NCI-H69 (cell line): Measurements from ENCODE around the gene FBXL7.

Experiments
- DNase-seq: peaks from one replicate; lab custom pipeline; 2025; lab: John Stamatoyannopoulos, UW

The FBXL7 gene

DNA sequence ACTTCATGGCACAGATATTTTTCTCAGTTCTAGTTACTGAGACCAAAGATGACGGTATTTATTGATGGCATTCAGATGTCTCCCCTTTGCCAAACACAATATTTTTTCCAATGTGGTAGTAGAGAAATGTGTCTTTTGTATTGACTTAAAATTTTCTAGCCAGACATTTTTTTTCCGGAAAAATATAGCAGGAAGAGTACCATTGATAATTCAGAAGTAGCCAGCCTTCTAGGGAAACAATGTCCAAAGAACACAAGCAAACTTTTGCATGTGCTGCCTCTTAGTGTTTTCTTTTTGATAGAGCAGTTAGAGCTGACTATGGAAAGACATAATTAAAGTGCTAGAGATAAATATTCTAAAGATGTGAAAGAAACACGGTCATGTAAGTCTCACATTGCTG, 448.2 kb downstream of the FBXL7 start:
- DNase-seq = peak; percentile 14

DNA sequence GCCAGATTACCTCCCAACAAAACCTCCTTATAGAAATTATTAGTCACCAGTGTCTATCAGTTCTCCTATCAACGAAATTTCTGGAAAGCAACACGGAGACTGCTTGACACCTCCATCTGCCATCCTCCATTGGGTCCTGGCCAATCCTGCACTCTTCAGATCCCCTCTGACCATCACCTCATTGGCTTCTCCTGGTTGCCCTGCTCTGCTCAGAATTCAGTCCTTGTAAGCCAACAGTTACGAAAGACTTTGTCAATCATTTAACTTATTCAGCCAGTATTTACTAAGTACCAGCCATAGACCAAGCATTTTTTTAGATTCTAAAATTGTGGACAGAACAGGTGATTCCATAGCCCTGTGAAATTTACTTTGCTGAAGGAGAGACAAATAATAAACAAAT, 451.1 kb downstream of the FBXL7 start:
- no peak for DNase-seq

DNA sequence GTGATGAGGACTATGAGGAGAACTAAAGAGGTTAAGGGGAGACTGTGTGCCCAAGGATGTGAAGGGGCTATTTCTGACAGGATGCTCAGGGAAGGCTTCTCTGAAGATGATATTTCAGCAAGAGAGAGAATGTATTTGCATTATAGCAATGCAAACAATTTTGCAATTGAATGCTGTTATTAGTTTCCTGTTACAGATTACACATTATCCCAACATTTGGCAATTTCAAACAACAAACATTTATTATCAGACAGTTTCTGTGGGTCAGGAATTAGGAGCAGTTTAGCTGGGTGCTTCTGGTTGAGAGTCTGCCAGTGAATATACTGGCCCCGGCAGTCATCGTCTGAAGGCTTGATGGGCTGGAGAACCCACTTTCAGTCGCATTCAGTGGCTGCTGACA, 451.6 kb downstream of the FBXL7 start:
- no peak for DNase-seq

DNA sequence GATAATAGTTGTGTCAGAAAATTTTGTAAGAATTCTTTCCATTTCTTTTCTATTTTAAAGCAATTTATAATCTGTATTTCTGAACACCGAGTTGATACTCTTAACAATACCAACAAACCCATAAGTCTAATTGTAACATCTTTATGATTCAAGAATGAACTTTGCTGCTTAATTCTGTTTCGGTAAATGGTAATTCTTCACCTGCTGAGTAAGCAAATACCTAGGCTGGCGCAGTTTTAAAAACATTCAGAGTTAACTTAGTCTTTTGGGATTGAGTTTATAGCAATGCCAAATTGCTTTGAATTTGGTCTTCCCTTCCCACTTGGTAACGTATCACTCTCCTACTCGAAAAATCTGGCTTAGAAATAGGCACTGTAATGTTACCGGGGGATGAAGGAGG, 456.6 kb downstream of the FBXL7 start:
- DNase-seq = no peak

DNA sequence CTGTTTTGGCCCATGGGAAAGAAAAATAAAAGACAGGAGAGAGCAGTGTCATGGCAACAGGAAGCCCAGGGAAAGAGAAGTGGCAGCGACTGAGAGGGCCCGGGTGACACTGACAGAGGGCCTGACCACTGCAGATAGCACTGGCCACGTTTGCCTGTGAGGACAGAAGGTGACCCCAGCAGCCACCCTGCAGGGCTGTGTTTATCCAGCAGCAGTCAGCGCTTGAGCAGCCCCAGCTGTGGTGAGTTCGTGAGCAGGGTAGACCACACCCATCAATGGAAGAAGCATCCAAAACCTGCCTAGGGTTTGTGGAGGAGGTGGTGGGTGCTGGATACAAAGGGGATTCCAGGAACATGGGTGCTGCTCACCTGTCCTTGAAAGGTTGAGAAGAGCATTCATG, 457.1 kb downstream of the FBXL7 start:
- no peak for DNase-seq

DNA sequence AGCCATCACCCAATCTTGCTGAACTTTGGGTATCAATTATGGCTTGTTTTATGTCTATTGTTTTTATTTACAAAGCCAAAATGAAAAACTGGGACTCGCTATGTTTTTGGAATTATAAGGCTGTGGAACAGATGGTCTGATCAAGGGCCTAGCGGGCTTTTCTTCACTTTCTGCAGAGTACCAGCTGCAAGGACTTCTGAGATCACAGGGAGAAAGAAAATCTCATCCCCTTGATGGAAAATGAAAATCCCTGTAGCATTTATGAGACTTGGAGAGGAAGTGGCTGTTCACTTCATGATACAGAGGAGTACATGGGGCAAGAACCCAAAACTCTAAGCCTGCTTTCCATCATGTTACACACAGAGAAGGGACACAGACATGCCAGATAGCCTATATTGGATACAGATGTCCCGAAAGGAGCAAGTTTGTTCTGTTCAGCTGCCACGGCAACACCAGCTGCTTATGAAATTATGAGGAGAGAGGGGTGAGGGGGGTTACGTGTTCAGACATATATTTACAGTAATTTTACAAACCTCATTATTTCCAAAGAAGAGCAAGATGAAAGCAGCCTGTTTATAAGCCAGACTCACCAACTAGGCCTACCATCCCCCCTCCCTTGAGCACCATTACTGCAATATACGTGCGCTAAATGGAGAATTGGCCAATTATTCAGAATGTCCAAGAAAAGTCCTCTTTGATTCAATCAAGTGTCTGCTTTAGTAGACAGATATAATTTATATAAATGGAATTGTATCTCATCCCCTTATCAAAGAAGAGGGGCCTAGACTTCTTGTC, 459.6 kb downstream of the FBXL7 start:
- DNase-seq = no peak

DNA sequence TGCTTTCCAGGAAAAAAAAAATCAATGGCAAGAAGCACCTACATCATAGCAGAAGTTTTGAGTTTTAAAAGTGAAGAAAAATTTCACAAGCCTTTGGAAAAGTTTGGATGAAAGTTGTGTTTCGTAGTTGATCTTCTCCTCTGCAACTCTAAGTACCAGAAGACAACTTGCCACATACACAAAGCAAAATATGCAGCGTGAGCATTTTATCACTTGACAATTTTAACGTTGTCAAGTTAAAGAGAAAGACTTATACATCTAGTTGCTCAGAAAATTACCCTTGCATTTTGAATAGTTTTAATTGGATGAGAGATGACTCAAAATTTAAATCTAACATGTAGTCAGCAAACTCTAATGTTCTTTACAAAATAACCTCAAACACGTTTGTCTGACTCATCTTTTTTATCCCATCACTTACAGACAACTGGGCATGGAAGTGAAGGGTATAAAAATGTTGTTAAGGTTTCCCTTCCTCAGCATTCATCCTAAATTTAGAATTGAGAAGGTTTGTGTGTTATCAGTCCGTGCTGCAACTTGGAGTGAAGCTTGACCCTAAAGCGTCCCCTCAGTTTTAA, 466.2 kb downstream of the FBXL7 start:
- no peak for DNase-seq

DNA sequence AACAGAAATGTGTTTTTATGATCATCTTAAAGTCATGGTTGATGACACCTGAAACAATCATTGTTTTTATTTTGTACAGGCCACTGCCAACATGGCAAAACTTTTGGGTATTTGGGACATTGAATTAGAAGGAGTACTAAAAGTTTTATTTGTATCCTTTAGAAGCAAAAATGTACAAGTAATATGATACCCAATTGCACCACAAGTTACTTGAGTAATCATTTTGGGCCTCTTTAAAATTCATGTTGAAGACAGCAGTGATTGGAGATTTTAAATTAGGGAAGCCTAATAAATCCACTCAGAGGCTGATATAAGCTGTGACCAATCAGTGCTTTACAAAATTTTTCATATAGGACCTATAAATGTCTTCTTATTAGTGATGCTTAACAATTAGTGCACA, 466.7 kb downstream of the FBXL7 start:
- DNase-seq = no peak

DNA sequence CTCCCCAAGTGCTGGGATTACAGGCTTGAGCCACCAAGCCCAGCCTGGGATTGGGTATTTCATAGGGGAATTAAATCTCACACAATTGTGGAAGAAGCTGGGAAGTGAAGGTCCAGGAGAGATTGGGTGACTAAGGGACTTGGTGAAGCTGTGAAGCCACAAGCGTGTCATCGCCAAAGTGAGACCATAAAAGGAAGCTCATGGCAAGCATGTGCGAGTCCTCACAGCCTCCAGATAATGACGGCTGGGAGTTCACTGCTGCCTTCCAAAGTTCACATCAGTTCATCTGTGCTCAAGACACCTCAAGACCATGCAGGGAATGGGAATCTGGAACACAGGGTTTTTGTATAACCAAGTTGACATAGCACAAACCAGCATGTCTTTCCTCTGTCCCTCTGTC, 469.0 kb downstream of the FBXL7 start:
- DNase-seq = no peak

DNA sequence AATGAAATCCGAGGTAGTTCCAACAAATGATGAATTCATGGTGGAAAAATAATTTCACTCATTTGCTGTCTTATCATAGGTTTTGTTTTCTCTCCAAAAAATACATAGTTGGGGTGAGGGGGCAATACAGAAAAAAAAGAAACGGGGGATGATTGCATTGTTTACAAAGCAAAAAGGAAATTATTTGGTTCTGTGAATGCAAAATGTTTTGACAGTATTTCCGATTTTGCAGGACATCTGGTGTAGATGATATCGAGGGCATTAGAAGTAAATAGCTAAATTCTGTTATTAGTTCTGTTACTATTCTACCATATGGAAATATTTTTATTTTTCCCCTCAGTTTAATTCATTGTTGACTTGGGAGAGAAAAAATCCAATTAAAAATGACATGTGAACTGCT, 477.9 kb downstream of the FBXL7 start:
- DNase-seq = no peak

DNA sequence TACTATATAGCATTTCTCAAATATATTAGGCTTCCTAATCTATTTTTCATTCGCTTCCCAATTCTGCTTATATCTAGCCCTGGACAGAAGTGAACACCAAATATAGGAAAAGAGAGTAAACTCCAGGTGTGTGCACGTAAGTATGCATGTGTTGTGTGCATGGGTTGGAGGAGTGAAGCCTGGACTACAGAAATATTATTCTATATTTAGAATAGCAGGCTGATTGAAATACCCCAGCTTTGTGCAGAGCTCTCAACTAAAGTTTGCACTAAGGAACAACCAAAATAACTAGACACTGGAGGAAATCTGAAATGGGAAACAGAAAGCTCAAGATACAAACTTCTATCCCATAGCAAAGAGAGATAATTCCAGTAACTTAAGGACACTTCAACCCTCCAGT, 480.9 kb downstream of the FBXL7 start:
- DNase-seq = no peak

DNA sequence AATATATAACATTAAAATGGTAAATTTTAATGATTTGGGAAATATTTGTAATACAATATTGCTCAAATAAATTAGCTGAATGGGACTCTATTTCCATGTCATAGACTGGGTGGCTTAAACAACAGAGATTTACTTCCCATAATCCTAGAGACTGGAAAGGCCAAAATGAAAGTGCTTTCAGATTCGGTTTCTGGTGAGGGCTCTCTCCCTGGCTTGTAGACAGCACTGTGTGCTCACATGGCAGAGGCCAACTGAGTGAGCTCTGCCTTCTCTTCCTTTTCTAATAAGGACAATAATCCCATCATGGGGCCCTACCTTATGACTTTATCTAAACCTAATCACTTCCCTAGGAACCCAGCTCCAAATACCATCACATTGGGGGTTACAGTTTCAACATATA, 483.4 kb downstream of the FBXL7 start:
- no peak for DNase-seq
